M059J (cell line): ENCODE measurements around the gene COX7A2. TPM values are rescaled to one million over a fixed set of nuclear protein-coding genes. Genes with fewer than 3 reads are reported as not detected.

ENCODE experiments used
- DNase-seq: peaks from one replicate; pipeline ENCODE4 v3.0.0-alpha.2; 2012; ENCODE audit warnings: low read depth
- total RNA-seq: library from RNA; depleted of rRNA; stranded (reverse); fragments of >200 nt; shearing (Covaris generic); gene quantifications from 2 replicates; pipeline ENCODE4 v1.2.3, GENCODE V29; 2014

COX7A2 gene
- total RNA-seq, 1 experiment from 2014 or later, result 333 TPM

DNA sequence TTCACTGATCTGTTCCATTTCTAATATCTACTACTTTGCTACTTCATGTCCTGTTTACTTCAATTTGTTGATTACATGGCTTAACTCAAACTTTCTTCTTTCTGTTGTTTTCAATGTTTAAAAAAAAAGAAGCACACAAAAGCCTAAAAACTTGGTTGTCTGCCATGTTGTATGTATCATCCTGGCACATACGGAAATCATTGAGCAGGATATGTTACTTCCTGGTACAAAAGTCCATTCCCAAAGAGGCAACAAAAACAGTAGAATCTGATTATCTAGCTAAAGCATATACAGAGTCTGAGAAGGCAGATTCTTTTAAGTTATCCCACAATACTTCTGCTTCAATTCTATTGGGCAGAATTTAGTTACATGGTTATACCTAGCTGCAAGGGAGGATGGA, 23.2 kb downstream of the COX7A2 start:
- DNase-seq, result no peak

DNA sequence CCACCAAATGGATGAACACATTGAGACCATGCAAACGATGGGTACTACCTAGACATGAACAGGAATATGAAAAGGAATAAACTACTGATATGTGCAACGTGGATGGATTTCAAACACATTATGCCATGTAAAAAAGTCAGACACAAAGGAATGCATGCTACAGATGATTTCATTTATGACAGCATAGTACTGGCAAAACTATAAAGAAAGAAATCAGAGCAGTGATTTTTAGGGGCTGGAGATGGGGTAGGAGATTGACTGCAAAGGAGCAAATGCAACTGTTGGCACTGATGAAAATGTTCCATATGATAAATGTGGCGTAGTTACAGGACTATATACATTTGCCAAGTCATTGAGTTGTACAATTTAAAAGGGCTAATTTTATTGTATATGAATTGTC, 24.3 kb downstream of the COX7A2 start:
- no peak for DNase-seq

DNA sequence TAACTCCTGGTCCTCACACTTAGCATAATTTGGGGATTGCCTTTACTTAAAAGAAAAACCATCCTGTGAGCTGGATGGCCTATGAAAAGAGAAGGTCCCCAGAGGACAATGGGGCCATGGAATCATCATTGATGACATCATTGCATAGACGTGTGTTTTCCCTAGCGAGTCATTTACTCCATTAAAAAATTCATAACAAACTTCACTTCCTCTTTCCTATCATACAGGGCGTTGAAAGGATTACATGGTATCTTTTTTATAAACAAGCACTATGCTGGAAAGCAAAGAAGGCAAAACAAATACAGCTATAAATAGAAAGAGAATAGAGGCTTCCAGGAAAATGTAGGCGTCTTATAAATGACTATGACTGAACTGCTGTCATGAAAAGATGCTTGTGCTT, 26.4 kb downstream of the COX7A2 start:
- DNase-seq, result peak; percentile 79

DNA sequence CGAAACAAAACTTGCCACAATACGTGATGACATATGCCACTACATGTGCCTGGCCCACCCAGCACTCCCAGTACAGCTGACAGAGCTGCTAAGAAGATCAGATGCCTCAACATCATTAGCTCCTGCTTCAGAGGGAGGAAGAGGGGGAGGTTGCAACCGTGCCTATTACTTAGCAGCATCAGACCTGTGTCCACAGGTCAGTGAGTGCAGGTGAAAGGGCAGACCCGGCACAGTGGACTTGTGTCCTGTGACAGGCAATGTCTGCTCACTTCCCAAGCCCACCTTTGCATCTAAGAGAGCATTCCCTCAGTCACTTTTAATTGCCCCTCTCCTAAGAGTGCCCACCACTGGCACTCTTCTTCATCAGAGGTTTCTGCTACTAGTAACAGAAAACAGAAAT, 28.3 kb downstream of the COX7A2 start:
- no peak for DNase-seq

DNA sequence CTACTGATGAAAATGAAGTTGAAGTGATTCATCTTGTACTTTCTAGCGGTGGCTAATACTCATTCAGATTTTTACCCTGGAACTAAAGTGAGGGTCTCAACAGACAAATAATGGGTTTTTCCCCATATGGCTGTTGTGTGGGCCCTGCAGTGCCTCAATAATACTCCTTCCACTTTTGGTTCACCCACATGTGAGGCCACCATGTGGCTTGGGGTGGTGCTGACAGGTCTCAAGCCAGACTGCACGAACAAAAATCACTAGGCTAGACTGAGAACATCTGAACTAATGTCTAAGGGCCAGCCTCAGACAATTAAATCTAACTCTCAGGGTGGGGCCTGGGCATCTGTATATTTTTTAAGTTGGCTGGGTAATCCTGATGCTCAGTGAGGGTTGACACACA, 29.9 kb downstream of the COX7A2 start:
- DNase-seq, result no peak

DNA sequence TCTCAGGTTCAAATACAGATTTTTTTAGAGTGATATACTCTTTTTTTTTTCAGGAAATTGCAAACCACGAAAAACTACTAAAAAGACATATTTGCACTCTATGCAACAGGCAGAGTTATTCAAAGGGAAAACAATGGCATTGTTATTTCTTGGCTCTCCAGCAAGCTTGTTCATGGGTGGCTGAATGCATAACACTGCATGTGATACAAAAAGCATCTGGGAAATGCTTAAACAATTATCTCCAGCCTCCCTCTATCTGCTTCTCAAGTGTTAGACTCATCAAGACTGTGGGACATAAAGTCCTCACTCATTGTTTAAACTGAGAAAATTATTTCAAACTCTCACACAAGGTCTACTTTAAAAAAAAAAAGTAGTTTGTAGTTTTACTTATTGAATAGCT, 30.5 kb downstream of the COX7A2 start:
- no peak for DNase-seq

DNA sequence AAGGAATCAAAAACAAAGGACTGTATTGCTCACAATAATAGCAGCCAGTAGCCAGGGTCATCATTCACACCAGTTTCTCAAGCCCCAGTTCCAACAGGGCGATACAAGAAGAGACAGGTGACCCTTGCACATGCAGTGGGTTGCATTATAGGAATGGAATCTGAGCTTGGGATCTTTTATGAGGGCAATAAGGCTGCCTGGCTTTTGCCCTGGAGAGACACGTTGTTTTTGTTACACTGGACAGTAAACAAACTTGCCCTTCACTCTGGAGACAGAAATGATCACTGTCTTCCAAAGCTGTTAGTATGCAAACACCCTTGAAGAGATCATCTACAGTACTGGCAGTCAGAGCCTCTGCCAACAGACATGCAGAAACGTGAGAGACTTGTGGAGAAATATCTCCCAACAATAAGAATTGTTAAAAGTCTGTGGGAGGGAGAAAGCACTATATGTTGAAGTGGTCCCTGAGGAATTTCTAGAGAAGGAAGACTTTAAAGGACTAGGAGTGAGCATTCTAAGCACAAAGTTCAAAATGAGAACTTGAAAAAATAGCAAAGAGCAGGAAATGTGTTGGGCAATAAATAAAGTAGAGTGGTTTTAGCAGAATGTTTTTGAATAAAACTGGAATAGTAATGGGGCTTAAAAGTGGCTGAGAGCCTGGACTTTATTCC, 31.5 kb downstream of the COX7A2 start:
- peak; percentile 30 for DNase-seq

DNA sequence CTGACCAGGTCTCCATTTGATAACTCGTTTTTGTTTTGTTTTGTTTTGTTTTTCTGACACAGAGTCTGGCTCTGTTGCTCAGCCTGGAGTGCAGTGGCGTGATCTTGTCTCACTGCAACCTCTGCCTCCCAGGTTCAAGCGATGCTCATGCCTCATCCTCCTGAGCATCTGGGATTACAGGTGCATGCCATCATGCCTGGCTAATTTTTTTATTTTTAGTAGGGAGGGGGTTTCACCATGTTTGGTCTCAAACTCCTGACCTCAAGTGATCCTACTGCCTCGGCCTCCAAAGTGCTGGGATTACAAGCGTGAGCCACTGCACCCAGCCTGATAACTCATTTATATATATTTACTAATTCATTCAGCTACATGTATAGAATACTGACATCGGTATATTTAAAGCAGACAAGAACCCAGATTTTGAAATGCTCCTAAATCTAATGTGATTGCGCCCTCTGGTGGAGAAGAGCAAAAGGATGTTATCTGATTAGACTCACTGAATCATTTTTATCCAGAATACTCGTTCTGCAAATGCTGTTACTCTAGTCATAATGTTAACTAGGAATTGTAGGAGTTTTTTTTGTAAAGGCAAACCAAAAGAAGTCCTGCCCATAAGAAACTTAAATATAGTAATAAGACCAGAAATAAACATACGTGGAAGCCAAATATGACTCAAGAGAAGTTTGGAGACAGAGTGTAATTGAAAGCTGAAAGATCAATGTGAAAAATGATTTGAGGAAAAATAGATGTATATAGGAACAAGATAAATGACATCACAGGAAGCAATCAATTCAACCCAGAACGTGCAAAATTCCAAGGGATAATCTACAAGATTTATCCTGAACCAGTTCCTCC, 32.5 kb downstream of the COX7A2 start:
- peak; percentile 77 for DNase-seq

DNA sequence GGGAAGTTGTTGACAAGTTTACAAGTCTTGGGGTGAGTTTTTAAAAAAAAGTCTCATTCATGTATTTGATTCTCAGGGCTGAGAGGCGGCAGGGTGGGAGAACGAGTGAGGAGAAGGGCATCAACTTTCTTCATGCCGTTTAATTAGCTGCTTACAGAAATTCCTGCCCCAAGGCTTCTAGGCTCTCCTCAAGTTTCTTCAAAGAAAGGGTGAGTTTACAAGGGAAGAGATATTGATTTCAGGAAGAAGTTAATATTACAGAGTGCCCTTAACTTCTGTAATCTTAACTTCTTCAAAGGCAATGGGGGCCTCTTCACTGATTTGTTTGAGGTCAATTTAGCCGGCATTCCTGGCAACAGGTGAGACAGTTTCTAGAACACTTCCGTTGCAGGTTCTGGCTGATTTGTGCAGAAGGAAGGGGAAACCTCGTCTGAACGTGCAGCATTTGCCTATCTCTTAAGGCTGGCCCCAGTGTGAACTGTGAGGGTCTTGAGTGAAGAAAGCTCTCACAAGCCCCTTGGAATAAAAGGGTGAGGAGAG, 34.3 kb downstream of the COX7A2 start:
- DNase-seq, result no peak

DNA sequence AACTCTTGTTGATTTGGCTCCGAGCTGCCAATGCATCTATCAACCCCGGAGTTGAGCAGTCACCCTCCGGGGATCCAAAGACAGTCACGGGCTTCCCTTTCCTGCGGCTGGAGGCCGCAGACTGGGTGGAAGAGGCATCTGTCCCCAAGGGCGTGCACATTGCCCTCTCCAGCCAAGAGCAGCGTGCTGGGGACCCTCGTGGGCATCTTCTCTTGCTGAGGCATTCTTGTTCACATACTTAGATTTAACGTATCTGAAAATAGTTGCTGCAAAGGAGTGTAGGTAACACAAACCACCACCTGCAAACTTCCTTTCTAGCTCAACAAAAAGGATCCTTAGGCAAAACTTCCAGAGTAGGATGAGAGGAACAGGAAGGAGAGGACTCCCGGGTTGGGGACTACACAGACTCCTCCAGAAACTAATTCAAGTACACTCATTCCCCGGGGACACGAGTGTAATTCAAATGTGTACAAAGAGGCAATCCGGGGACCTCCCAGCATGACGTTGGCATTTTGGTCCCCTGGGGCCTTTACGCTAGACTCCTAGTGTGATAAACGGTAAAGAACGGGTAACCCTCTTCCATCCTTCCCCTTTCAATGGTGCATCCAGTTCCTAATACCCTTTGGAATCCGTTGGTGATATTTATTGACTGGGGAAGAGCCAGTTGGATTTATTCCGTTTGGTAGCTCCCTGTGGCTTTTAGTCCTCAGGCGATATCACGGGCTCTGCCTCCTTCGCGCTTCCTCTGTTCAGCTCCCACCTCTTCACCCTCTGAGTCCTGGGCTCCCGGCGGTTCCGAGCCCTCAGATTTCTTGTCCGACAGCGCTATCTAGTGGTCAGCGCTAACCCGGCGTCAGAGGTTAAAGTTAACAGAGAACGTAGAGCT, 35.1 kb downstream of the COX7A2 start:
- peak; percentile 88 for DNase-seq

DNA sequence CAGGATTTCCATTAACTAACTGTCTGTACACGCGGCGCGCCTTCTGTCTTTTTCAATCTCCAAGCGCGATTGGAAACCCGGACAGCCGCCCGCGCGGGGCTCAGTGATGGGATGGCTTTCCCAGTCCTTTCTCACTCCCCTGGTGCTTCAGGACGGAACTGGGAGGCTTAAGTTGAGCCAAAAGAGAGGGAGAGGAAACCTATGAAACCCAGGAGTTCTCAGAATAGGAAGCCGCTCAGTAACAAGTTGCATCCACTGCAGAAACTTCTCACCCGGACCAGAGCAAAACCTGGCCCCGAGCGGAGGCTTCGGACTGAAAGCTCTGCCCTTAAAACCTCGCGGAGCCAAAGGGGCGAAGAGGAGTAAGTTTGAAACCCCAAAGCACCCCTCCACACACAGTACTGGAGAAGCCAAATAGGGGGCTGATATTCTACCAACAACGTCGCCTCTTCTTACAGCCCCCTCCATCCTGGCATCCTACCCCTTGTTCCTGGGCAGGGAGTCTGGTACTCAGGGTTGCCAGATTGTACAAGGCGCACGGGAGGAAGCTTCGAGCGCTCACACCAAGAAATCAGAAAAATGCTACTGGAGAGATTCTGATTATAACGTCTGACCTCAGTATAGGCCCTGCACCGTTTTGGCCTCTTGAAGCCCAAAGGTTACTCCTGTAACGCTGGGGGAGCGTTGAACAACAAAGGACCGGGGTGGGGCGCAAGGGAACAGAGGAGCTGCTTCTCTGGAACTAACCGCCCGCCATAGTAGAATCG, 36.8 kb downstream of the COX7A2 start:
- DNase-seq, result peak; percentile 74

DNA sequence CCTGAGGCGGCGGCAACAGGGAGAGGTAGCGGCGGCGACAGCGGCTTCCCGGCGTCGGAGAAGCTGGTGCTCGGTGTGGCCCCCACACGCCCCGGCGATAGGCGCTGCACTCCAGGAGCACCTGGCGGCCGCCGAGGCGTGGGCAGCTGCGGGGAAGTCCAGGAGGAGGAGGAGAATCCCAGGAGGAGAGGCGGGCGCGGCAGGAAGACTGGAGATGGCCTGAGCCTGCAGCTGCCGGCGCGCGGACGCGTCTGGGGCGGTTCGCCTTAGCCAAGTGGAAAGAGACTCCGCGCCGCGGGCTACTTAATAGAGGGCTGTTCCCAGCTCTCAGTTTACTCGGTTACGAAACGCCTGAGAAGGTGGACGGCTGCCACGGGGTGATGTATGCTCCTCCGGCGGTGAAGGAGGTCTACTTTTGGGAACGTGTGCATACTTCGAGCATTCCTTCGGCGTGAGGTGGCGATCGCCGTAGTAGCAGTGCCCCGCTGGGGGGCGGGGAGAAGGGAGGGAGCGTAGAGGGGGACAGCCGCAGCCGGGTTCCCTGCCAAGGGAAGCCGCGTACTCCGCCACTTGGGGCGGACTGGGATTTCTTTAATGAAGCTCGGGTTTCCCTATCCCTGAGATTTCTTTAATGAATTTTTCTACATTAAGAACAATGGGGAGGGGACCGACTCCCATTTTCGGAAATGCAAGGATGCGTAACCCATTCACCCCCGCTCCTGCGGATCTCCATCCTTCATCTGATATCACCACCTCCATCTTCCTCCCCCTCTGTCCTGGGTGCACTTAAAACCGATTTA, 37.6 kb downstream of the COX7A2 start, which contains the start of gene COL12A1:
Gene COL12A1, minus strand, starts transcription at position 278 of the 800 bp plus-strand sequence. CDS start 3,261 bp downstream, outside the sequence.
- DNase-seq, result peak; percentile 99

DNA sequence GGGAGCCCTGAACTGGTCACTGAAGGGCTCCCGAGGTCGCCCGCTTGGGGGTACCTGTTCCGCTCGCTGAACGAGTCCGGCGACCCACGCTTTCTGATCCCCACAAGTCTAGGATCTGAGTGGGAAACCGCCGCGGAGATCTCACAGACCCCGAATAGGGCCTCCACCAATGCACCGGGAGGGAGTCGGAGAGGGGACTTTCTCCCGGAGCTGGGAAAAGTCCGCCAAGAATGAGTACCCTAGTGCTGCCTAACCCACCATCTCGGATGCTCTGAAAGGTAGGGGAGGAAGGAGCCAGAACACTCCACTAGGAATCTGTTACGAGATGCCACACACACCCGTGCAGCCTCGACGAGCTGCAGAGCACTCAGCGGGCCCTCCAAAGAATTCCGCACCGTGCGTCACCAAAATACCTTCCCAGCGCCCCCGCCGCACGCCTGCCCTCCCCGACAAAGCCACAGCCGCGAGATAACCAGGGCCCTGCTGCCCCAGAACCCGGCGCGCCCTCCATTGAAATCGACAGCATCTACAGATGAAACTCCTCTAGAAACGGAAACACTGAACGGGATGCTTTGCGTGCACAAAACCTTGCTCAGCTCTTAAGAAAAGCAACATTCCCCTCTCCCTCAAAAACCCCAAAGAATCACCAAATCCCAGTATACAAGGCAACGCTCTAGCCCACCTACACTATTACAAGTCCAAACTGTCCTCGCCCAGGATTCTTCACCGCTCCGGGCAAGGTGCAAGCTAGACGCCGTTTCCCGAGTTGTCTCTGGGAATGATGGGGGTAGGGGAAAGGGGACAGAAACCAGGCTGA, 38.4 kb downstream of the COX7A2 start:
- DNase-seq, result peak; percentile 87

DNA sequence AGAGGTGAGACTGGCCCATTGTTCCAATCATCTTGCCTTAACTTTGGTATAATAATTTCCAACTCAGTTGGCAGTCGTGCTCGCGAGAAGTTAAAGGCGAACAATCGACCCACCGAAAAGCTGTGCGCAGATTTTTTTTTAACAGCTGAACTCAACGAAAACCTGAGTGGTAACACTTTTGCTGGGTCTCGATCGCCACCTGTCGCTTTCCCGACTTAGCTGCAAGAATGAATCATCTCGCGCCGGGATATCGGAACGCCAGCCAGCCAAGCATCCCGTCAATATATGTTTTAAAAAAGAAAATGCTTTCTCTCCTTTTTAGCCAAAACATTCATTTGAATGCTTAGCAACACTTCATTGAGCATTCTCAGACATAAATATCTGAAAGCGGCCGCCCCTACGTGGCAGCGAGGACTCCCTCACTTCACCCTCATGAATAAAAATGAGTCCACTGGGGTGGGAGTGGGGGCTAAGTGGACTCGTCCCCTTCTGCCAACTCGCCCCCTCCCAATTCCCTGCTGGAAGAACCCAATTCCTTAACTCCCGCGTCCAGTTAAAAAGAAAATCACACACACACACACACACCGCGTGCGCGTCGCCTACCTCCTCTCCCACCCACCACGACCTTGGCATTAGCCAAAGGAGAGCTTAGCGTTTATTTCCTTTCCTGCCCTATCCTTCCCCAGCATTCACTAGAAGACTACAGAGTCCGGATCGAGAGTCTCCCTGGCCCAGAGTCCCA, 39.2 kb downstream of the COX7A2 start:
- peak; percentile 97 for DNase-seq

DNA sequence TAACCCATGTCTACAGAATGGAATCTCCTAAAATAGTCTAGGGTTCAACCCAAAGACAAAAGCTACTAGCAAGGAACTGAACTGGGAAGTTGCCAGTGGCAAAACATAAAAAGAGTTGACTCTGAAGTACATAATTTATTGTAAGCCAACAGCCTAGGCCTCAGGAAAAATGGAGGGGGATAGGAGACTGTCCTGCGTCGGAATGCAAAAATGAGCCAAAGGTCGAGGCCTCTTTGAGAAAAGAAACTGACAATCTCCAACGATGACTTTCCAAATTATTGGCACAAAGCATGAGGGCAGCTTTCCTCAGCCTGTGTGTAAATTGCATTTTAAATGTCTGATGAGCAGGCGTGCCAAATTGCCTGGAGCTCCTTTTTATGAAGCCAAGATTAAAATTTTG, 39.9 kb downstream of the COX7A2 start:
- peak; percentile 79 for DNase-seq

DNA sequence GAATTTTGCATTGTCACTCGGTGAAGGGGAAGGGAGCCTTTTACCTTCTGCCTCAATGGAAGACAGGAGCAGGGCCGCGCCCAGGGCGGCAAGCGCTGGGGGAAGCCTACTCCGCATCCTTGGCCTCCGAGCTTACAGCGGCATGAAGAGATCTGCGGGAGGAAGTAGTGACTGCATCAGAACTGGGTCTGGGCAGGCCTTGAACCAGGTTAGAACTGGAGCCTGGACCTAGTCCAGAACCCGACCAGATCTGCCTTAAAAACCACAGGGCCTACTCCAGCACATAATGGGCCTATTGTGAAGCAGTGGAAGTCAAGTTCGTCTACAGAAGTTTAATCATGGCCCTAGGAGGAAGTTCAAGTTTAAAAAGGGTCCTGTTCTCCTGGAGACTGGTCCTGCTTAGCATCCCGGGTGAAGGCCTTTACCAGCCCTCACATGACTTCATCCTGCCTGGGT, 40.9 kb downstream of the COX7A2 start:
- DNase-seq, result peak; percentile 75

DNA sequence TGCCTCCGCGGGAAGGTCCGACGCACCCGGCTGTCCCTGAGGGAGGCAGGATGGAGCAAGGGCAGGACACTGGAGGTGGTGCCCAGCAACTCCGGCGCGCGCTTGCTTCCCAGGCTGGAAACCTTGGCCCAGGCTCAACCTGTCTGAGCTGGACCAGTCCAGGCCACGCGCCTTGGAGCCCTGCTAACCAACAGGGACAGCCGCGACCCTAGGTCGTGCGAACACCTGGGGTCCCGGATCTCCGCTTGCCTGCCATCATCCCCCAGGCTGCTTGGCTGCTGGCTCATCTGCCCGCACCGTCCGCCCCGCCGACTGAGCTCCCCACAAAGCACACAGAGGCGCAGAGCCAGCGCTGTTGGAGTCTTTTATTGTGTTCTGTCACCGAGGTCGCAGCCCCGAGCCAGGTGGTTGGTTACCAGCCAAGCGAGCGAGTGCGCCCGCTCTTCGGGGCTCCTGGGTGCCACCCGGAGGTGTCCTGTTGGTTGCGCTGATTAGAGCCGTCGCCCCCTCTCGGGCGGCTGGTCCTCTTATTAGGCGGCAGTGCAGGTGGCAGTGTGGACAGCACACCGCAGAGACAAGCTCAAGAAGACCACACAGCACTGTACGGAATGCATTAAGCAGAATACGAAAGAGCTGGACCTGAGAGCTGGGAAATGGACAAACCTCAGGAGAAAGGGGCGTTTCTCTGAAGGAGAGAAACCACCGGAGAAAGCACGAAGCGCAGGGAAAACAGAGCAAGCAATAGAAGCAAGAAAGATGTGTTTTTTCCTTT, 41.5 kb downstream of the COX7A2 start:
- DNase-seq, result peak; percentile 84

DNA sequence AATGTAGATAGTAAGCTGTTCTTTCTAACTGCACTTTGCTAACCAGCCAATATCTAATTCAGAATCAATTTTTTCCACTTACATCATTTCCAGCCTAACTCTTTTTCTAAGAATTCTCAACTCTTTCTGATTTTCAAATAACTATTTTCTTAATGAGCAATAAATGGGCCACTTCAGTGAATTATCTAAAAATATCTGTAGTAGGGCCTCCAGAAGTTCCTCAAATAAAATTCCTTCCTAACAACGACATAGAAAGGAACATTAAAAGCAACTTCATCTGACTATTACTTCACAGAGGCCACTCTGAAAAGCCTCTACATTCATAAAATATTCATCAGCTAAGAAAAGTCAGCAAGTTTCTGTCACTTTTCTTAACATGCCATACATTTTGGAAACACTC, 42.6 kb downstream of the COX7A2 start:
- no peak for DNase-seq
